ENCODE results near the gene SLC30A5.

- TF ChIP-seq TAF1 (IDR thresholded peaks at IDR 0.05; ENCODE audit: borderline replicate concordance, insufficient read depth, low read length) = no peak
- no peak for TF ChIP-seq POLR2AphosphoS5 (IDR thresholded peaks at IDR 0.05; ENCODE audit: low read depth, low read length)
- no peak for TF ChIP-seq REST (IDR thresholded peaks at IDR 0.05; ENCODE audit: insufficient read depth in 1 of 2, low read depth in 2 of 2, low read length in 2 of 2)
- no peak for TF ChIP-seq SIN3A (IDR thresholded peaks at IDR 0.05; ENCODE audit: borderline replicate concordance, insufficient read depth, low read length)
- TF ChIP-seq FOXP2 (optimal IDR thresholded peaks at IDR 0.05; ENCODE audit: borderline replicate concordance, extremely low read depth, extremely low read length, insufficient read depth) = no peak
Observed at GRCh38 chr5:69170969-69171368, 77.2 kb downstream of the SLC30A5 start.
